Thoracic aorta (tissue), 2 donors: Measurements from ENCODE around the gene CDX1. TPM values are rescaled to one million over a fixed set of nuclear protein-coding genes. Genes with fewer than 3 reads are reported as not detected.

ENCODE experiments used
- ATAC-seq: fragments of 150-250 bp; one replicate; pipeline ENCODE4 v1.8.0; 2017; ENCODE audit warnings: low read depth; ENCODE audit not compliant: insufficient number of reproducible peaks, low FRiP score
- DNase-seq: peaks from one replicate; pipeline ENCODE4 v3.0.0-alpha.2; 2020; ENCODE audit warnings: low spot score
- H3K27ac ChIP-seq, 2 donors: fragments of 200-600 bp; sonication (generic); 1 replicate in 1 of 2; 2 replicates in 1 of 2; pipeline ENCODE4 v1.5.1; 2016; ENCODE audit warnings: mild to moderate bottlenecking in 2 of 2, moderate library complexity in 2 of 2
- H3K27me3 ChIP-seq: fragments of 200-600 bp; sonication (generic); replicated peaks from 2 replicates; pipeline ENCODE4 v1.6.0; 2016; ENCODE audit warnings: mild to moderate bottlenecking; ENCODE audit not compliant: insufficient read depth
- H3K36me3 ChIP-seq: fragments of 200-600 bp; sonication (generic); one replicate; pipeline ENCODE4 v1.5.1; 2016
- H3K4me1 ChIP-seq, 2 donors: fragments of 200-600 bp; sonication (generic); 1 replicate in 1 of 2; 2 replicates in 1 of 2; pipeline versions ENCODE4 v1.5.1 to v1.6.0; 2016; ENCODE audit warnings: low read depth in 2 of 2, mild to moderate bottlenecking in 1 of 2; ENCODE audit not compliant: control insufficient read depth in 1 of 2
- H3K4me3 ChIP-seq: fragments of 200-600 bp; sonication (generic); 2 replicates; pipeline ENCODE4 v1.5.1; 2016; ENCODE audit warnings: mild to moderate bottlenecking
- H3K9me3 ChIP-seq: fragments of 200-600 bp; sonication (generic); 2 replicates; pipeline ENCODE4 v1.5.1; 2016
- CTCF ChIP-seq: fragments of 200-600 bp; sonication (generic); IDR thresholded peaks from one replicate; pipeline ENCODE4 v1.5.1; 2019; ENCODE audit warnings: antibody characterized with exemption
- total RNA-seq, 2 donors: library from RNA; depleted of rRNA; stranded (reverse); fragments of >200 nt; gene quantifications; one replicate each; pipeline versions ENCODE4 v1.1.0 to v1.2.3, GENCODE V29; 2016

CDX1 gene
- total RNA-seq, 2 donors from 2014 or later = not detected

DNA sequence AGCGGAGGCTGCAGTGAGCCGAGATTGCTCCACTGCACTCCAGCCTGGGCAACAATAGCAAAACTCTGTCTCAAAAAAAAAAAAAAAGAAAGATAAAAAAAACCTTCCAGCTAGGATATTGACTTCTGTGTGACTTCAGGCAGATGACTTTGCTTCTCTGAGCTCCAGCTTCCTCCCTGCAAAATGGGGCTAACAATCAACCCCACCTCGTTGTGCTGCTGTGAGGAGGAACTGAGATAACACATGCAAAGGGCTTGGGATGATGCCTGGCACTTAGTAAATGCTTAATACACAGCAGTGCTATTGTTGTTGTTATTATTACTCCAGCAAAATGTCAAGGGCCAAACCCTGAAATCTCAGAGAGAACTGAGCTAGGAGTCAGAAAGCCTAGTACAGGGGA is 3.5 kb upstream of the CDX1 start:
- ATAC-seq (no peak), DNase-seq (no peak)
- no peak overlapping the region for H3K4me3 ChIP-seq
- H3K4me1 ChIP-seq = peaks cover 30 to 54% of the 10 kb centered on the region in 2 donors
- peak overlapping the region in 1 of 2 donors; percentile 3 for H3K27ac ChIP-seq
- no peak for TF ChIP-seq CTCF
- no peaks in the 10 kb centered on the region for H3K36me3 ChIP-seq
- no peaks in the 10 kb centered on the region for H3K27me3 ChIP-seq
- H3K9me3 ChIP-seq = no peaks in the 10 kb centered on the region

DNA sequence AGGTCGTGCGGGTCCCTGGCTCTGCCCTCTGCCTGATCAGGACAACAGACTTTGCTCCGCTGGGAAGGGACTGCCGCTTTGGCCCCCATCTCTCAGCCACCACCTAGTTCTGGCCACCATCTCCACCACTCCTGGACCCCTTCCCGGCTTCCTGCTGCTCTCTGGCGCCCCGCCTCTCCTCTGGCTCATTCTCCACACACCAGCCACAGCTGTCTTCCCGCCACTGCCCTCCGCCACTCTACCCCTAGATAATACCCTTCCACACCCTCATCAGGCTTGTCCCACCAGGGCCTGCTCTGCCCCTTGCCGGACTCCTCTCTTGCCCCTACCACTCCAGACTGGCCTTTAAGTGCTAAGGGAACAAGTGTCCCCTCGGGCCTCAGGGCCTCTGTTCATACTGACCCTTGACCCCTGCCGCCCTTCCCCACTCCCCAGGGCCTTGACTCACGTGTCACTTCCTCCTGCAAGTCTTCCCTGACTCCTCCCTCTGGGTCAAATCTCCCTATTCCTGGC is 3.0 kb upstream of the CDX1 start:
- peak; percentile 34 for TF ChIP-seq CTCF
- DNase-seq (no peak), ATAC-seq (no peak)
- Histone ChIP-seq H3K36me3 (no peaks in the 10 kb centered on the region), H3K27ac (peak overlapping the region in 1 of 2 donors; percentile 3), H3K4me1 (peaks cover 26 to 48% of the 10 kb centered on the region in 2 donors), H3K27me3 (no peaks in the 10 kb centered on the region), H3K9me3 (no peaks in the 10 kb centered on the region), H3K4me3 (no peak overlapping the region)

GRCh38 chr5:150164211-150164980 is 2.2 kb upstream of the CDX1 start:
- Histone ChIP-seq H3K4me3 (no peak overlapping the region), H3K9me3 (no peaks in the 10 kb centered on the region), H3K4me1 (peaks cover 18 to 40% of the 10 kb centered on the region in 2 donors), H3K27ac (no peak overlapping the region), H3K36me3 (no peaks in the 10 kb centered on the region), H3K27me3 (no peaks in the 10 kb centered on the region)
- no peak for ATAC-seq
- no peak for DNase-seq
- no peak for TF ChIP-seq CTCF

GRCh38 chr5:150166037-150166649 is 435 bp upstream of the CDX1 start:
- H3K4me1 ChIP-seq = peaks cover 8 to 22% of the 10 kb centered on the region in 2 donors
- no peaks in the 10 kb centered on the region for H3K9me3 ChIP-seq
- no peaks in the 10 kb centered on the region for H3K27me3 ChIP-seq
- no peak for ATAC-seq
- no peak overlapping the region for H3K27ac ChIP-seq
- H3K4me3 ChIP-seq = no peak overlapping the region
- TF ChIP-seq CTCF = no peak
- no peaks in the 10 kb centered on the region for H3K36me3 ChIP-seq
- DNase-seq = no peak

DNA sequence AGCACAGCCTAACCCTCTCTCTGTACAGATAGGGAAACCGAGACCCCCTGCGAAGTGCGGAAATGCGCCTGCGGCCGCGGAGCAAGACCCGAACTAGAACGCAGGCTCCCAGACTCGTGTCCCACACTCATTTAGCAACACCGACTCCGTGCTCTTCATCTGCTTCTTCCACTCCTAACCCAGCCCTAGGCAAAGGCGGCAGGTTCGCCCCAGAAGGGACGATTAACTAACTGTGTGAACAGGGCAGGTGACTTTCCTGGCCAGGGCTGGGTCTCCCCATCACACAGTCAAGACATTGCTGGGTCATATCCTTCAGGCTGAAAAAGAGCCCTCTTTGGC is 903 bp downstream of the CDX1 start:
- no peak overlapping the region for H3K27ac ChIP-seq
- no peaks in the 10 kb centered on the region for H3K9me3 ChIP-seq
- no peak for DNase-seq
- H3K27me3 ChIP-seq = no peaks in the 10 kb centered on the region
- no peak for ATAC-seq
- no peak for TF ChIP-seq CTCF
- peaks cover 8 to 12% of the 10 kb centered on the region in 2 donors for H3K4me1 ChIP-seq
- H3K36me3 ChIP-seq = no peaks in the 10 kb centered on the region
- no peak overlapping the region for H3K4me3 ChIP-seq
